HG03342 (cell line): Measurements from ENCODE around the gene GJB2.
A peak's percentile ranks its signal among the peaks of the same experiment; 100 is the strongest.

Experiments used
- ATAC-seq: cut with Tn5 transposase; IDR thresholded peaks from one replicate; pipeline ENCODE4 v1.9.1; 2021; ENCODE audit warnings: mild to moderate bottlenecking, moderate library complexity; ENCODE audit not compliant: unreplicated experiment

Gene GJB2

DNA sequence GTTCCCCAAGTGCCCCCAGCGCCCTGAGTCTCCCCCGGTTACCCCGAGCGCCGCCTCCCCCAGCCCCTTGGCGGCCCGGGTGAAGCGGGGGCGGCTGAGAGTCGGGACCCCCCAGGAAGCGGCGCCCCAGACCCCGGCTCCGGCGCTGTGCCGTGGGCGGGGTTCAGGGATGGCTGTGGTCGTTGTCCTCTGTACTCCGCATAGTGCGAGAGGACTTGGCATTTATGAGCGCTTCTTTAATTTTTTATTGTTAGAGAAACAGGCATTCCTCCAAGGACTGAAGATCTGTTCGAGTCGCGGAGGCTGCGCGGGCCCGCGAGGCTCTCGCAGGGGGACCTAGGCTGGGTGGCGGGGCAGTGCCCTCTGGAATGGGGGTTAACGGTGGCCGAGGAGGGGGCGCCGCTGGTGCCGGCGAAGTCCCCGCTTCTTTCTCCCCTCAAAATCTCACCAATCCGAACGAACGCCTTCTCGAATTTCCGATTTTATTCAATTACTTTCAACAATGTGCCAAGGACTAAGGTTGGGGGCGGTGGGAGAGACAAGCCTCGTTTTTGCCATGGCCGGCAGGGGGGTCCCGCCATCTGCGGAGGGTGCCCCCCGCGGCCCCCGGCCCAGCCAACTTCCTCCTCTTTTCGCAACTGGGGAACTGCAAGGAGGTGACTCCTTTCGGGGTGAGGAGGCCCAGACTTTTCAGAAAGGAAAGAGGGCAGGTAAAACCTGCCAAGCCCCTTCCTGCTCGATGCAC lies 596 bp upstream of the GJB2 start:
- no peak for ATAC-seq

DNA sequence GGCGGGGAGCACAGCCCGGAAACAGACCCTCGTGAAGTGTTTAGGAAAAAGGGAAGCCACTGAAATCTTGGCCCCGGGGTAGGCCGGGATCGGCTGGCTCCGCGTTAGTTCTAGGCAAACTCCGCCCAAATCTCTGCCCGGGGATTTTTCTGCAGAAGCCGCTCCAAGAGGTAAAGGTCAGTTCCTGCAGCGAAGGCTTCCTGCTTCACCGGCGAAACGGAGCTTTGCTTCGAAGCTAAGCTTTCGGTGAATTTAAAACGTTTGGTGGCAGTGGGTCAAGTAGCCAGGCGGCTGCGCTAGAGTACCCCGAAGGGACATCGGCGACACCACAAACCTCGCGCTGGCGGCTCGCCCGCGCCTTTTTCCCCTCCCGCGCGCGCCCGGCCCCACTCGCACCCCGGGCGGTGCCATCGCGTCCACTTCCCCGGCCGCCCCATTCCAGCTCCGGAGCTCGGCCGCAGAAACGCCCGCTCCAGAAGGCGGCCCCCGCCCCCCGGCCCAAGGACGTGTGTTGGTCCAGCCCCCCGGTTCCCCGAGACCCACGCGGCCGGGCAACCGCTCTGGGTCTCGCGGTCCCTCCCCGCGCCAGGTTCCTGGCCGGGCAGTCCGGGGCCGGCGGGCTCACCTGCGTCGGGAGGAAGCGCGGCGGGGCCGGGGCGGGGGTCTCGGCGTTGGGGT lies 441 bp downstream of the GJB2 start:
- no peak for ATAC-seq

DNA sequence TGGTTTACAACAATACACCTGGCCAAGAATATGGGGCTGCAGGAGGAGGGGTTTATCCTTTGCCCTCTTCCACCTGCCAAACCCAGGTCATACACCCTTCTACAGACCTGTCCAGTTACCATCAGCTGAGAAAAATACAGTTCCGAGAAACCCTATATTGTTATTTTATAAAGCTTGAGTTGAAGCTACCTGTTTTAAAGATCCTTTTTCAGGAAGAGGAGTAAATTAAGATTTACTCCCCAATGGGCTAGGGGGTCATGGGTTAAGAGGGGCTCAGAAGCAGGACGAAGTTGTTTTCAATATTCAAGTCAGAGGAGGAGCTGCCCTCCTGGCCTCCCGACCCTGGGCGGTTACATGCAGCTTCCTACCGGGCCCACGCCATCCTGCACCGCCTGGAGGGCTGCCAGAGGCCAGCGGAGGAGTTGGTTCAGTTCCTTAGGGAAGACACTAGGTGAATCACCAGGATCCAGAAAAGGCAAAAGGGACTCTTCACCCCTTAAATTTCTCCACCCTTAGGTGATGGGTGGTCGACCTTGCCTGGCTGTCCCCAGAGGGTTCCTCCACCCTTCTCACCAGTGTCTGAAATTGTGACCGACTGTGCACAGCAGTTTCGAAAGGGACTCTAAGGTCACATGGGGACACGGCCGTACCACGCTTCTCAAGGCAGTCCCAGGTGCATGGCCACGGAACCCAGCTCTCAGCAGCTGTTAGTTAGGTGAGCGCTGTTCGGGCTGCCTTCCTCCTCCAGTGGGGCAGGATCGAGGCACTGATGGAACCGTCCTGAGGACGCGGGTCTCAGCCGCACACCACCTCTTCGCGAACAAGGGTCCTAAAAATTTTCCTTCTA lies 1.2 kb downstream of the GJB2 start:
- no peak for ATAC-seq

GRCh38 chr13:20190481-20191310 lies 2.0 kb downstream of the GJB2 start:
- no peak for ATAC-seq

- no peak for ATAC-seq
Observed at GRCh38 chr13:20190076-20190475, 2.7 kb downstream of the GJB2 start.

- no peak for ATAC-seq
Observed at GRCh38 chr13:20188667-20189553, 3.8 kb downstream of the GJB2 start.

DNA sequence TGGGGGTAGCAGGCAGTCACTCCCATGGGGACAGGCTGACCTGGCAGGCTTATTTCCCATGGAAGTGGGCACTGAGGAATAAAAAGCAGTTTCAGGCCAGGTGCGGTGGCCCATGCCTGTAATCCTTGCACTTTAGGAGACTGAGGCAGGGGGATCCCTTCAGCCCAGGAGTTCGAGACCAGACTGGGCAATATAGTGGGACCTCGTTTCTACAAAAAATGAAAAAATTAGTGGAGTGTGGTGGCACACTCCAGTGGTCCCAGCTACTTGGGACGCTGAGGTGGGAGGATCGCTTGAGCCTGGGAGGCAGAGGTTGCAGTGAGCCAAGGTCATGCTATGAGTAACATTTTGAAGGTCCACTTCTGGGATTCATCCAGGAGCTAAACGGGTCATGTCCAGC lies 6.0 kb downstream of the GJB2 start:
- ATAC-seq = no peak

GRCh38 chr13:20185366-20186056 lies 7.2 kb downstream of the GJB2 start:
- no peak for ATAC-seq

- ATAC-seq = peak; percentile 84
Observed at GRCh38 chr13:20182231-20182846, 10.4 kb downstream of the GJB2 start.

DNA sequence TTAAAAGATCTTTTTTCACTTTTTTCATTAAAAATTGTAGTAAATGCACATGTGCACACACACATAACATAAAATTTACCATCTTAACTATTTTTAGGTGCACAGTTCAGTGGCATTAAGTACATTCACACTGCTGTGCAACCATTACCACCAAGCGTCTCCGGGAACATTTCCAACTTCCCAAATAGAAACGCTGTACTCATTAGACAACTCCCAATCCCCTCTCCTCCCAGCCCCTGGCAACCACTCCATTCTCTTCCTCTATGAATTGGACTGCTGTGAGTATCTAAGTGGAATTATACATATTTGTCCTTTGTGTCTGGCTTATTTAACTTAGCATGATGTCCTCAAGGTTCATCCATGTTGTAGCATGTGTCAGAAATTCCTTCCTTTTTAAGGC lies 11.6 kb downstream of the GJB2 start:
- ATAC-seq = no peak

- no peak for ATAC-seq
Observed at GRCh38 chr13:20178156-20178555, 14.6 kb downstream of the GJB2 start.

GRCh38 chr13:20177049-20177831 lies 15.5 kb downstream of the GJB2 start:
- no peak for ATAC-seq

- ATAC-seq = no peak
Observed at GRCh38 chr13:20175907-20176652, 16.7 kb downstream of the GJB2 start.

GRCh38 chr13:20175406-20175794 lies 17.3 kb downstream of the GJB2 start:
- ATAC-seq = no peak

DNA sequence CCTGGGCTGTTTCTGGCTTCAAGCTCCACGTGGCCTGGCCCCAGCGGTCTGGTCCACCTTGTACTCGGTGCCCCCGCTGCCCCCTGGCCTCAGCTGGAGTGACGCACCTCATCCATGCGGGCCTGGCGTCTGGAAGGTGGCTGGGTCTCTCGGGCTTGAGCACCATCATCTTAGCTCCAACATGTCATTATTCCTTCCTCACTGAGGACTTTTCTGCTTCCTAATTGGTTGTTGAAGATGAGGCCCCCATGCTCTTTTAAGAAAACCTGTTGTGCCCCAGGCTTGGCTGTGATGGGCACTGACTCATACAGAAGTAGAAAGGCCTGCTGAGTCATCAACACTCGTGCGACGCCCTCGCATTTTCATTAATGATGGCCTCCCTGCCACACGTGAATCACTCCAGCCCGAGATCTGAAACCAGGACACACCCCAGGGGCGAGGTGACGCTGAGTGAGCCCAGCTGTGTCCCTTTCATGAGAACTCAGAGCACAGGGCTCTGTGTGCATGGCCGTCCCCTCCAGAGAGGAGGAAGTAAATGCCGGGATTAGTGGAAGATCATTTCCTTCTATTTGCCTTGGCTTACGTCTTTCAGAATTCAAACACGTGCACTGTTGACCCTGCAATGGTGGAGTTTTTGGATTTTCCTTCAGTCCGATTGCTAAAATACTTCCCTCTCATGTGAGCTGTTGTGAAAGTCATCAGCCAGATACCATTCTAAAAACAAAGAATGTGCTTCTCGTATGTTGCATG lies 17.9 kb downstream of the GJB2 start:
- peak; percentile 91 for ATAC-seq

DNA sequence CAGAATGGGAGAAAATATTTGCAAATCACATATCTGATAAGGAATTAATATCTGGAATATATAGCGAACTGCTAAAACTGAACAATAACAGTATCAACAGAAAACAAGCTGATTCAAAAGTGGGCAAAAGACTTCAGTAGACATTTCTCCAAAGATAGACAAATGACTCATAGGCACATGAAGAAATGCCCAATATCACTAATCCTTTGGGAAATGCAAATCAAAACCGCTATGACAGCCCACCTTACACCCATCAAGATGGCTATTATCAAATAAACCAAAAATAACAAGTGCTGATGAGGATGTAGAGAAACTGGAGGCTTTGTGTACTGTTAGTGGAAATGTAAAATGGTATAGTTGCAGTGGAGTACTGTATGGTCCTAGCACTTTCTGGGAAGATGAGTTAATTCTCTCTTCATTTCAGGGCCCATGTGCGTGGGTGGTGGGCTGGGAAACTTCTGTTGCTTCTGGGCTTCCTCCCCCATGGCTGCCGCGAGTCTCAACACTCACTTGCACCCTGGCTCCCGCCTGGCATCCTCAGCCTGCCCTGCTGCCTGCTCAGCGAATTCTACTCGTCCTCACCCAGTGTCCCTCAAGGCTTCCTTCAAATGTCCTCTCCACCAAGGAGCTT lies 19.5 kb downstream of the GJB2 start:
- no peak for ATAC-seq
